ENCODE measurements around the gene KRTAP10-10.
"Not testable (repeated sequence)": the region's sequence is repeated elsewhere in the genome, so short reads cannot be mapped to it uniquely, and the experiment has no call there.

KRTAP10-10 gene

DNA sequence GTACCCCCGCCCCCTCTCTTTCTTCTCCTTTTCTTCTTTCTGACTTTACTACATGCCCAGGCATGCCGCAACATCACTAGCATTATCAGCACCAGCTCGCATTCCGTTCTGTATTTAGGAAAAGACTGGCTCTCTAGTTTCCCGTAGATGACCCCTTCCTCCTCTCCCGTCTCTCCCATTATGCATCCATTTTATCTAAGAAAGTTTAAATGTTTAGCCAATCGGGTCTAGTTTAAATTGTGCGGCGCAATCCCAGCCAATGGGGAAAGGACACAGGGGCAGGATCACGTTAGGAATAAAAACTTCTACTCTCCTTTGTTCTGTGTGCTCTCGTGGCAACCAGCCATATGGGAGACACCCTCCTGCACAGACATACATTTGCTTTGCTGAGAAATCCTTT is 39.1 kb upstream of the KRTAP10-10 start:
- no peak overlapping the region for H3K4me3 ChIP-seq (ENCODE audit: low read depth, low read length)
- ChIA-PET POLR2A (no interaction called here), CTCF (no interaction called here)
- TF ChIP-seq, protein P1, sequence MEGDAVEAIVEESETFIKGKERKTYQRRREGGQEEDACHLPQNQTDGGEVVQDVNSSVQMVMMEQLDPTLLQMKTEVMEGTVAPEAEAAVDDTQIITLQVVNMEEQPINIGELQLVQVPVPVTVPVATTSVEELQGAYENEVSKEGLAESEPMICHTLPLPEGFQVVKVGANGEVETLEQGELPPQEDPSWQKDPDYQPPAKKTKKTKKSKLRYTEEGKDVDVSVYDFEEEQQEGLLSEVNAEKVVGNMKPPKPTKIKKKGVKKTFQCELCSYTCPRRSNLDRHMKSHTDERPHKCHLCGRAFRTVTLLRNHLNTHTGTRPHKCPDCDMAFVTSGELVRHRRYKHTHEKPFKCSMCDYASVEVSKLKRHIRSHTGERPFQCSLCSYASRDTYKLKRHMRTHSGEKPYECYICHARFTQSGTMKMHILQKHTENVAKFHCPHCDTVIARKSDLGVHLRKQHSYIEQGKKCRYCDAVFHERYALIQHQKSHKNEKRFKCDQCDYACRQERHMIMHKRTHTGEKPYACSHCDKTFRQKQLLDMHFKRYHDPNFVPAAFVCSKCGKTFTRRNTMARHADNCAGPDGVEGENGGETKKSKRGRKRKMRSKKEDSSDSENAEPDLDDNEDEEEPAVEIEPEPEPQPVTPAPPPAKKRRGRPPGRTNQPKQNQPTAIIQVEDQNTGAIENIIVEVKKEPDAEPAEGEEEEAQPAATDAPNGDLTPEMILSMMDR (IDR thresholded peaks at IDR 0.05; ENCODE audit: insufficient read depth, low read length, missing control alignments): no peak
- no peak for DNase-seq (ENCODE audit: low read depth, low spot score)

DNA sequence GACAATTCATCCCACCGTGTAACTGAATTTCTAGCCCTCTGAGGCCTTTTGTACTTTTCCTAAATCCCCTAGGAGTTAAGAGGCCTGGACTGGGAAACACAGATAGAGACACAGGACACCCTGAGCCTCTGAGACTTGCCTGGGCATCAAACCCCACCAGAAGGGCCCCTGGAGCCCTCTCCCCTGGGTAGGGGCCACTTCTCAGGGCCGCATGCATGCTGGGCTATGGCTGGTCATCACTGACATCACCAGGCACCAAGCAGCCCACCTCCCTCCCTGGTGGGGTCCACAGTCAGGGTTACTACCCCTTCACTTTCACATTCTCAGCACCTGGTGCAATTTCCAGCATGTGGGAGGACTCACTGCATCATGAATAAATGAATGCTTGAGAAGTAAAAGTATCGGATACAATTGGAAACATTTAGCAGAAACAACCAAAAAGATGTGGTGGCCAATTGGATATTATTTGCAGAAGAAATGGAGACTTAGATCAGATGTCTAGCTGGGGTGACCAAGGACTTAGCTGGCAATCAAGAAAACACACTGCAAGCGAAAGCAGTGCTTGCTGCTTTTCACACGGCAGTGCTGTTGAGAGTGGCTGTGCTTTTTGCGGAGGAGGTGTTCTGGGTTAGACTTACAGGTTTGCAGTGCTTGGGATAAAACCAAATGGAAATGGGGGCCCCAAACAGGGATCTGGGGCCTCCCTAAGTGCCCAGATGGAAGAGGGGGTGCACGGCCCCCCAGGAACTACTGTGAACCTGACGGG is 37.7 kb upstream of the KRTAP10-10 start:
- CTCF ChIA-PET: no interaction called here
- TF ChIP-seq, protein P1 (IDR thresholded peaks at IDR 0.05; ENCODE audit: insufficient read depth, low read length, missing control alignments): no peak
- POLR2A ChIA-PET: no interaction called here
- DNase-seq (ENCODE audit: low read depth, low spot score): no peak
- H3K4me3 ChIP-seq (ENCODE audit: low read depth, low read length): no peak overlapping the region

DNA sequence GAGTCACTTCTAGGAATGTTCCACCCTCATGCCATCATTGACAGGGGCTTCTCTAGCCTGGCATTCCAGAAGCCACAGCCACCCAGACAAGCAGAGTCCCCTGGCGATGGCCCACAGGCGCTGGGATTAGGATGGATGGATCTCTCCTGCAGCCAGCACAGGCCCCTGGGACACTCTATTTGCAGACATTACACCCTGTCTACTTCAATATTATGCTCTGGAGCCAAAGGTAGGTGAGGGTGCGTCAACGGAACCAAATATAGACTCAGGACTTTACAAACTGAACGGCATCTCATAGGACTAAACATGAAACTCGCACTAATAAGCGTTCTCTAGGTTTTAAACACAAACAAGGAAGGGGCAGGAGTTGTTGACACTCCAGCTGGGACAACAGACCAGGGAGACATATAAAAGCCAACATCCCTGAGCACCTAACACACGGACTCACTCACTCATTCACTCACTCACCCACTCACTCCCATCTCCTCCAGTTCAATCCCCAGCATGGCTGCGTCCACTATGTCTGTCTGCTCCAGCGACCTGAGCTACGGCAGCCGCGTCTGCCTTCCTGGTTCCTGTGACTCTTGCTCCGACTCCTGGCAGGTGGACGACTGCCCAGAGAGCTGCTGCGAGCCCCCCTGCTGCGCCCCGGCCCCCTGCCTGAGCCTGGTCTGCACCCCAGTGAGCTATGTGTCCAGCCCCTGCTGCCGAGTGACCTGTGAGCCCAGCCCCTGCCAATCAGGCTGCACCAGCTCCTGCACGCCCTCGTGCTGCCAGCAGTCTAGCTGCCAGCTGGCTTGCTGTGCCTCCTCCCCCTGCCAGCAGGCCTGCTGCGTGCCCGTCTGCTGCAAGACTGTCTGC is 36.8 kb upstream of the KRTAP10-10 start, which contains the start of gene KRTAP10-7:
Gene KRTAP10-7 (plus strand): TSS at position 480 of the 861 bp plus-strand sequence. CDS start 25 bp downstream, at position 505.
- CTCF ChIA-PET; DNase-seq (ENCODE audit: low read depth, low spot score); H3K4me3 ChIP-seq (ENCODE audit: low read depth, low read length); POLR2A ChIA-PET: not testable (repeated sequence)

DNA sequence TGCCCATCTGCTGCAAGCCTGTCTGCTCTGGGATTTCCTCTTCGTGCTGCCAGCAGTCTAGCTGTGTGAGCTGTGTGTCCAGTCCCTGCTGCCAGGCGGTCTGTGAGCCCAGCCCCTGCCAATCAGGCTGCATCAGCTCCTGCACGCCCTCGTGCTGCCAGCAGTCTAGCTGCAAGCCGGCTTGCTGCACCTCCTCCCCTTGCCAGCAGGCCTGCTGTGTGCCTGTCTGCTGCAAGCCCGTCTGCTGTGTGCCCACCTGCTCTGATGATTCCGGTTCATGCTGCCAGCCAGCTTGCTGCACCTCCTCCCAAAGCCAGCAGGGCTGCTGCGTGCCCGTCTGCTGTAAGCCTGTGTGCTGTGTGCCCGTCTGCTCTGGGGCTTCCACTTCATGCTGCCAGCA is 36.1 kb upstream of the KRTAP10-10 start:
- CTCF ChIA-PET: not testable (repeated sequence)

DNA sequence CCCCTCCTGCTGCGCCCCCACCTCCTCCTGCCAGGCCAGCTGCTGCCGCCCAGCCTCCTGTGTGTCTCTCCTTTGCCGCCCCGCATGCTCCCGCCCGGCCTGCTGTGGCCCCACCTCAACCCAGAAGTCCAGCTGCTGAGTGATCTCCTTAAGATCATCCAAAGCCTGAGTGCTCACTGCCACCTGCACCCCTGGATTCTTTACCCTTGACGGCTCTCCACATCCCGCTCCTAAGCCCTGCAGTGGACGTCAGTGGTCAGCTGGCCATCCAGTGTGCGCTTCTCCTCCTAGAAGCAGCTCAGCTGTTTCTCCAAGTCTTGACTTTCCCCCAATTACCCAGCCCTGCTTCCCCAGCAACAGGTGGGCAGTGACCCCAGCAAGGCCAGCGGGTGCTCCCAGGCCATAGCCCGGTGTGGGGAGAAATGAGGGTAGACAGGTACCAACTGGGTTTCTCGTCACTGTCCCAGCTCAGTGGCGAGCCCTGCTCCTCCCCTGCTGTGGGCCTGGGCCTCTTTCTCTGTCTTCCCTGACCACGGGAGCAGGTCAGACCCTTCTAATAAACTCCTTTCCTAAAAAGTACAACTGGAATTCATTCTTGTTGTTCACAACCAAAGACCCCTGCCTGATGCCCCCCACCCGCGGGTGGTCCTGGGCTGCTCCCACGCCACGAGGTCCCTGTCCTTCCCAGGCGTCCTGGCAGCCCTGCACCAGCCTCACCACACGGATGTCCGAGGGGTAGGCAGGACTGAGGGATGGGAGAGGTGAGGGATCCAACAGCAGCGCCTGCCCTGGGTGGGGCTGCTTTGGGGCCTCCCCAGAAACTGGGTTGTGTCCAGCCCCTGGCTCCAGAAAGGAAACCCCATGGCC is 35.3 kb upstream of the KRTAP10-10 start:
- POLR2A ChIA-PET: no interaction called here
- no peak overlapping the region for H3K4me3 ChIP-seq (ENCODE audit: low read depth, low read length)
- CTCF ChIA-PET: no interaction called here
- no peak for DNase-seq (ENCODE audit: low read depth, low spot score)
- TF ChIP-seq, protein P1 (IDR thresholded peaks at IDR 0.05; ENCODE audit: insufficient read depth, low read length, missing control alignments): no peak

More for the DNA sequence above, 36.1 kb upstream of the KRTAP10-10 start:
- DNase-seq (ENCODE audit: low read depth, low spot score); H3K4me3 ChIP-seq (ENCODE audit: low read depth, low read length); POLR2A ChIA-PET: not testable (repeated sequence)

DNA sequence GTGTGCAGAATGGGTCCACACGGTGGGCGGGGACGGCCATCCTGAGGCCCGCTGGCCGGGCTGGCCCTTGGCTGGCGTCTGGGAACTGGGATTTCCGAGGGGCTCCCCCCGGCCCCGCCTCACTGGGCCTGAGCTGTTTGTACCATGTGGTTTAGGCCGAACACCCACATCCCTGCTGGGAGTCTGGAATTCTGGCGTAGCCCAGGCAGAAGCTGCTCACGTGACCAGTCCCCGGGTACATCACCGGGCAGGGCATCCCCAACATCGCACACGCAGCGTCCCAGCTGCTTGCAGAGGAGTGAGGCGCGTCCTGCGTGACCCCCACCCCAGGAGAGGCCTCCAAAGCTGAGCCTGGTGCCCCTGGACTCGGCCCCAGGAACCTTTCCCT is 34.7 kb upstream of the KRTAP10-10 start:
- ChIA-PET CTCF (no interaction called here), POLR2A (no interaction called here)
- TF ChIP-seq, protein P1 (IDR thresholded peaks at IDR 0.05; ENCODE audit: insufficient read depth, low read length, missing control alignments): no peak
- H3K4me3 ChIP-seq (ENCODE audit: low read depth, low read length): no peak overlapping the region
- DNase-seq (ENCODE audit: low read depth, low spot score): no peak
